Uterus (tissue), 2 donors: ENCODE results near the gene DCTN2.

Experiments used
- CTCF ChIP-seq, 4 experiments: fragments of 200-600 bp in 2 of 4; fragments of 450-650 bp in 2 of 4; sonication (generic) in 2 of 4; IDR thresholded peaks; one replicate each; pipeline ENCODE4 v1.5.1; 2016 to 2019; ENCODE audit warnings: antibody characterized with exemption in 4 of 4, mild to moderate bottlenecking in 2 of 4, moderate library complexity in 1 of 4
- POLR2A ChIP-seq, 2 donors: fragments of 450-650 bp; IDR thresholded peaks; one replicate each; pipeline ENCODE4 v1.6.1; 2016; ENCODE audit warnings: antibody characterized with exemption in 2 of 2, mild to moderate bottlenecking in 1 of 2, moderate library complexity in 1 of 2

- TF ChIP-seq CTCF (IDR thresholded peaks at IDR 0.05) (no peak), POLR2A (IDR thresholded peaks at IDR 0.05) (no peak)
Measured at GRCh38 chr12:57483466-57483865, 63.5 kb downstream of the DCTN2 start.
